Fibroblast of the conjunctiva (primary cell): ENCODE results near the gene JUND.

Experiments
- DNase-seq: peaks from one replicate; pipeline ENCODE4 v3.0.0-alpha.2; 2010; ENCODE audit warnings: low read depth

The JUND gene

GRCh38 chr19:18308051-18308947 is 26.9 kb upstream of the JUND start:
- no peak for DNase-seq

GRCh38 chr19:18307271-18307681 is 25.9 kb upstream of the JUND start:
- DNase-seq, result no peak

GRCh38 chr19:18306888-18307260 is 25.5 kb upstream of the JUND start:
- DNase-seq, result peak; percentile 32

- no peak for DNase-seq
Measured at GRCh38 chr19:18306209-18306887, 24.9 kb upstream of the JUND start.

DNA sequence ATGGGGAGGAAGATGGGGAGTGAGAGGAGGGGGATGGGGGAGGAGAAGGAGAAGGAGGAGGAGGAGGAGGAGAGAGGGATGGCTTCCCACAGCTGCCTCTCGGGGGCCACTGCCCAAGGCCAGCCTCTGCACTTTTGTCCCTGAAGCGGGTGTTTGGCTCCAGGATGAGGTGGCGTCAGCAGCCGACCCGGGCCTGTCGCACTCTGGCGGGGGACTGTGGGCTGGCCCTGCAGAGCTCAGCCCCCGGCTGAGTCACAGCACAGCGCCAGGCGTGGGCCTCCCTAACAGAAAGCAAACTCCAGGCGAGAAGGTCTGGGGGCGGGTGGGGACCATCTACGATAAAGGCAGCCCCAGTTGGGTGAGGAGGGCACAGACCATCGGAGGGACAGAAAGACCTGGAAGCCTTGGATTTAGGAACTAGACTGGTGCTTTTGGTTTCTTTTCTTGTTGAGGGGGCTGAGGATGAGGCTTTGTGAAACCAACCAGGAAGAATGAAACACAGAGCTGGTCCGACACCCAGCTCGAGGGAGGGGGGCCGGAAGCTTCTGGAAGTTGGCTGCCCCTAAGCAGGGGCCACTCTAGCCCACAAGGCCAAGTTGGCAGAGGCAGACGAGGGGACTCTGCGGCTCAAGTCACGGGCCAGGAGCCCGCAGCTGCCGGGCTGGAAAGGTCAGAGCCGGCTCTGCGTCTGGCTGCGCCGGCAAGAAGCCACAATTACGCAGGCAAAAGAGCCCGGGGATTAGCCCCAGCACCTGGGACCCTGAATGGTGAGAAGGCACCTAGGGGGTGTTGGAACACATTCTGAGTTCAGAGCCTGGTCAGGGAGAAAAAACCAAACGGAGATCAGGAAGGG is 23.3 kb upstream of the JUND start:
- no peak for DNase-seq

DNA sequence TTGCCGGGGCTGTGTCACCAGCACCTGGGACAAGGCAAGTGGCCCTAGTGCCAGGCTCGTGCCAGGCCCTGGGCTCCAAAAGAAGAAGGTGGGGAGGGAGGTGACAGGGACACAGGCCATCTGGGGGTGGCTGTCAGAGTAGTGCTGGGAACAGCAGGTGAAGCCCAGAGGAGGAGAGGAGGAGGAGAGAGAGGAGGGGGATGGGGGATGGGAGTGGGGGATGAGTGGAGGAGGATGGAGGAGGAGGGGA is 22.7 kb upstream of the JUND start:
- no peak for DNase-seq

- DNase-seq, result no peak
Measured at GRCh38 chr19:18301718-18302111, 20.3 kb upstream of the JUND start.

DNA sequence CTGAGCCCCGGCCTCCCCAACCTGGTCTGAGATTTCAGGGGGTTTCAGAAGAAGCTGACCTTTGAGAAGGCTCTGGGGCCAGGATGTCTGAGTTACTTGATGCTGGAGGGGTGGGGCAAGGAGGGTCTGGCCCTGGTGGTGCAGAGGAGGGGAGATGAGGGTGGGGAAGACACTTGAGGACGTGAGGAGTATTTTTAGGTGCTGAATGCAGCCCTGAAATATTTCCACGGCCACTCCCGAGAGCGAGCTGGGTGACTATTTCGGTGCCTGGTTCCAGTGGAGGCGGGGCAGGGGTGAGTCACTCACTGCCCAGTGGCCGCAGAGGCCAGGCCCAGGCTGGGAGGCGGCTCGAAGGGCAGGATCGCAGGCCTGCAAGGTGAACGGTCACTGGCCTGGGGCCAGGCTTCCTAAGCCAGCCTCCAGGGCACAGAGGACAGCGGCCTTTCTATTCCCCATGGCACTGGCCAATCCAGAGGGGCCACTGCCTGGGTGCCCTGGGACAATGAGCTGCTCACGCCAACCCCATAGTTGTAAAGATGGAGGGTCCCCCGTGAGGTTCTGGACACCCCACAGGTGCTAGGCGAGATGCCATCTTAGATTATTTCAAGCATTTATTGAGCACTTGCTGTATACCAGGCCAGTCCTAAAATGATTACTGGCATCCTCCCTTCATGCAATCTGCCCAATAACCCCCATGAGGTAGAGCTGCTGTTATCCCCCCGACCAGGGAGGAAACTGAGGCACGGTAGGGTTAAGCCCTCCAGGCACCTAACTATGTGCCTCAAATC is 19.7 kb upstream of the JUND start:
- no peak for DNase-seq

DNA sequence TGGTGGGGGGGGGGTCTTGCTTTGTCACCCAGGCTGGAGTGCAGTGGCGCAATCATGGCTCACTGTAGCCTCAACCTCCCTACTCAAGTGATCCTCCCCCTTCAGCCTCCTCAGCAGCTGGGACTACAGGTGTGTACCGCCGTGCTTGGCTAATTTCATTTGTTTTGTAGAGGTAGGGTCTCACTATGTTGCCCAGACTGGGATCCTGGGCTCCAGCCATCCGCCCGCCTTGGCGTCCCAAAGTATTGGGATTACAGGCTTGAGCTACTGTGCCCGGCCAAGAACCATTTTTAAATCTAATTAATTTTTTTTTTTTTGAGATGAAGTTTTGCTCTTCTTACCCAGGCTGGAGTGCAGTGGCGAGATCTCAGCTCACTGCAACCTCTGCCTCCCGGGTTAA is 18.2 kb upstream of the JUND start:
- DNase-seq, result no peak

DNA sequence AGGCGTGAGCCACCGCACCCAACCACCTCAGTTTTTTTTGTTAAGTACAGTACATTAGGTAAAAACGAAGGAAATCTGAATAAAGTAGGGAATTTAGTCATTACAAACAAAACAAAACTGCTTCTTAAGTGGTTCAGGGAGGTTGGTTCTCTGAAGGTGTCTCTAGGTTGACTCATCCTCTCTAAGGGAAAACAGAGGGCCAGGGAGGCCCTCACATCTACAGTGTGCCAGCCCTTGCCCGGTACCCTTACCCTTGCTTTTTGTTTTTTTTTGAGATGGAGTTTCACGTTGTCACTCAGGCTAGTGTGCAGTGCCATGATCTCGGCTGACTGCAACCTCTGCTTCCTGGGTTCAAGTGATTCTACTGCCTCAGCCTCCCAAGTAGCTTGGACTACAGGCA is 17.2 kb upstream of the JUND start:
- no peak for DNase-seq

DNA sequence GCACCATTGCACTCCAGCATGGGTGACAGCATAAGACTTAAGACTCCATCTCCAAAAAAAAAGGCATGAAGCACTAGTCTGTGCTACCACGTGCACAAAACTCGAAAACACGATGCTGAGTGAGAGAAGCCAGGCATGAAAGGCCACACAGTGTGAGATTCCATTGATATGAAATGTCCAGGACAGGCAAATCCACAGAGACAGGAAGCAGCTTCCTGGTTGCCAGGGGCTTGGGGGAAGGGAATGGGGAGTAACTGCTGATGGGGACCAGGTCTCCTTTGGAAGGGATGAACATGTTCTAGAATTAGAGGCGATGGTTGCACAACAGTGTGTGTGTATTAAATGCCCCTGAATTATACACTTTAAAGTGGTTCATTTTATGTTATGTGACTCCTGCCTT is 15.9 kb upstream of the JUND start:
- no peak for DNase-seq

GRCh38 chr19:18295034-18295451 is 13.6 kb upstream of the JUND start:
- DNase-seq, result no peak

DNA sequence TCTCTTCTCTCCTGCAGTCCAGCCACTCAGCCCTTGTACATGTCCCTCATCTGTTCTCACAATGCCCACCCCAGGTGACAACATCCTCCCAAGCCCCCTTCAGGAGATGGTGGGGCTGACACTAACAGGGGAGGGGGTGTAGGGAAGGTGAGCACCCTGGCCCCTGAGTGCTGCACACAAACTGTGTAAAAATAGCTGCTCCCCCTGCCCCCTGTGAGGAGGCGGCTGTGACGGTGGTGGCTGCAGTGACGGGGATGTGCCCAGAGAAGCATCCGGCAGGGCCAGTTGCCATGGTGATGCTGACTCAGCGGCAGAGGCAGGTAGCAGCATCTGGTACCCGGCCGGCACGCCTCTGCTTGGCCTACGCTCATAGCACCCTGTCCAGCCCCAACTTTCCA is 13.0 kb upstream of the JUND start:
- no peak for DNase-seq

DNA sequence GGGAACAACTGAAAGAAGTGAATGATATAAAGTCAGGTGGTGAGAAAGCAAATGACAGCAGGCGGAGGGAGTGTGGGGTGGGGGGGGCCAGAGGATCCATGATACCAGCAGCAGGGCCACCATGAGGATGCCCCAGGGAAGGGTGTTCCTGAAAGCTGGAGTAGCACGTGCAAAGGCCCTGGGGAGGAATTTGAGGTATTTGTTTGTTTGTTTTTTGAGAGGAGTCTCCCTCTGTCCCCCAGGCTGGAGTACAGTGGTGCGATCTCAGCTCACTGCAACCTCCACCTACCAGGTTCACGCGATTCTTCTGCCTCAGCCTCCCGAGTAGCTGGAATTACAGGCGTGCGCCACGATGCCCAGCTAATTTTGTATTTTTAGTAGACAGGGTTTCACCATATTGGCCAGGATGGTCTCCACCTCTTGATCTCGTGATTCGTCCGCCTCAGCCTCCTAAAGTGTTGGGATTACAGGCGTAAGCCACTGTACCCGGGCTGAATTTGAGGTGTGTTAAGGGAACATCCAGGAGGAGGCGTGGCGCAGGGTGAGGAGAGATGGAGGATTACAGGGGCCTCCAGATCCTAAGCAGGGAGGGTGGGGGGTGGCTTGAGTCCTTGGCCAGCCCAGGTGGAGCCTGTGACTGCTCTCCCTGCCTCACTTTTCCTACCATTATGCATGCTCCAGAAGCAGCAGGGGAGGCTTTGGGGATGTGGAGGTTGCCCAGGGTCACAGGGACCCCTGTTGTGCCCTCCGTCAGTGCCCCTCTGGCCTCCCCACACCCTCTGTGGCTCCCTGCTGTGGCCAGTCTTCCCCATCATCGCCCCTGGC is 12.4 kb upstream of the JUND start:
- DNase-seq, result no peak

- peak; percentile 57 for DNase-seq
Measured at GRCh38 chr19:18292810-18293641, 11.6 kb upstream of the JUND start.

DNA sequence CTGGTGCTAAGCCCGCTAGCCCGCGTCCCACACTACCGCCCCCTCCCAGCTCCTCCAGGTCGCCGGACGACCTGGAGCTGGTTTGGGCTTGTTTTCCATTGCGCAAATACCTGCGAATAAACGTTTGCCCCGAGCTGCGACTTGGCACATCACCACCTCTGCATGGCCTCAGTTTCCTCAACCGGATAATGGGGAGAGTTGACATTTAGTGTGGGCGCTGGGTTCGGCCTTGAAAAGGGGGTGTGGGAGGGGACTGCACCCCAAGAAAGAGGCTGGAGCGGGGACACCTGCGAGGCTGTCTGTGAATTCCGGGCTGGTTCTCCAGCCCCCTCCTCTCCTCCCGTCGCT is 11.0 kb upstream of the JUND start:
- no peak for DNase-seq

DNA sequence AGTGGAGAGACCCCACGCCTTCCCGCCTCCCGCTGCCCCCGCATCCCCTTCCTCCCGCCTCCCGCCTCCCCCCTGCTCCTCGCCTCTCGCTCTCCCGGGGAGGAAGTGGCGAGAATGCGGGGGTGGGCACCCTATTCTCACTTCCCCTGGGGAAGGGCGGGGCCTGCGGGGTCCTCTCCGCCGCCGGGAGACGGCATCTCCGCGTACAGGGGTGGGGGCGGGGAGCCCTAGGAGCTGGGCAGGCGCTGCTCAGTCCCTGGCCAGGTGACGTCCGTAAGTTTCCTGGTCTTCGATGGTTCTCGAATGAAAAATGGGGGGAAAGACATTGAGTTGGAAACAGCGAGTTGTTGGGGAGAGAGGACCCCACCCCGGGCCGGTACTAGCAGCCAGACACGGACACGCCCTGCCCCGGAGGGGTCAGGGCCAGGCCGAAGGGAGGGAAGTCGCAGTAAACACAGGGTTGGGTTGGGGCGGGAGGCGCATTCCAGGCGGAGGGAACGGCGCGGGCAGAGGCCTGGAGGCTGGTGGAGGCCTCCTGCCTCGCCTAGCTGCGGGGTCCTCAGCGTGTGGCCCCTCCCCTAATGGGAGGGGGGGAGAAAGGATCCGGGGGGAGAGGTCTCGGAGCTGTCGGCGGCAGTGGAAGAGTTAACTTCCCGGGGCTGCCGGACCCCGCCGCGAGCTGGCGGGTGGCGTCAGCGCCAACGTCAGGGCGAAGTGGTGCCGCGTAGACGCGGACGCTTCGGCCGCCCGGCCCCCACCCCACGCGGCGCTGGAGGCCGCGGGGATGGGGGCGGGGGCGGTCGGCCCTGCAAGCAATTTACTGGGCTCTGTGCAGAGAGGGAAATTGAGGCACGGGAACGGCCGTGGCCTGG is 10.4 kb upstream of the JUND start:
- peak; percentile 55 for DNase-seq

- DNase-seq, result no peak
Measured at GRCh38 chr19:18291019-18291524, 9.7 kb upstream of the JUND start.

- no peak for DNase-seq
Measured at GRCh38 chr19:18290302-18291018, 9.0 kb upstream of the JUND start.
